Lower leg skin (tissue), 4 donors: Measurements from ENCODE around the gene MSI1. TPM values are rescaled to one million over a fixed set of nuclear protein-coding genes. Genes with fewer than 3 reads are reported as not detected.

Experiments used
- DNase-seq, 2 donors: peaks; one replicate each; pipeline ENCODE4 v3.0.0-alpha.2; 2019; ENCODE audit warnings: low spot score in 2 of 2
- H3K4me3 ChIP-seq: fragments of 200-600 bp; sonication (generic); 2 replicates; pipeline ENCODE4 v1.5.1; 2017; ENCODE audit warnings: mild to moderate bottlenecking, low read depth; ENCODE audit not compliant: poor library complexity, severe bottlenecking
- CTCF ChIP-seq, 3 donors: fragments of 450-650 bp; IDR thresholded peaks; one replicate each; pipeline ENCODE4 v1.5.1; 2016; ENCODE audit warnings: antibody characterized with exemption in 3 of 3, mild to moderate bottlenecking in 3 of 3, moderate library complexity in 2 of 3
- POLR2A ChIP-seq, 2 donors: fragments of 450-650 bp; IDR thresholded peaks; one replicate each; pipeline ENCODE4 v1.6.1; 2016 to 2017; ENCODE audit warnings: antibody characterized with exemption in 2 of 2, mild to moderate bottlenecking in 1 of 2, moderate library complexity in 1 of 2
- WGBS, 2 donors: methylation state at CpG; one replicate each; pipeline ENCODE4 v1.1.5; 2018; 5-methylcytosine and 5-hydroxymethylcytosine counted together
- intact Hi-C: fragments of 100-400 bp; cut with DNase I; formaldehyde crosslinking; loops from one replicate; pipeline ENCODE4 v1.15.0; 2023; ENCODE audit warnings: low total_unique reads
- total RNA-seq, 4 donors: library from RNA; depleted of rRNA; stranded (reverse); fragments of >200 nt; gene quantifications; one replicate each; pipeline ENCODE4 v1.1.0, GENCODE V29; 2016

Gene MSI1
- total RNA-seq, 4 donors from 2014 or later, result 0.07 to 0.39 TPM; not detected in 2

- no peak overlapping the region for H3K4me3 ChIP-seq
- TF ChIP-seq POLR2A (IDR thresholded peaks at IDR 0.05), result no peak
- no peak for DNase-seq
- intact Hi-C loops, result no loop called here
- WGBS, 2 donors, result 58 to 61% methylated on average over 19 of the region's 19 CpGs
Observed at GRCh38 chr12:120358412-120359100, 10.4 kb downstream of the MSI1 start.

DNA sequence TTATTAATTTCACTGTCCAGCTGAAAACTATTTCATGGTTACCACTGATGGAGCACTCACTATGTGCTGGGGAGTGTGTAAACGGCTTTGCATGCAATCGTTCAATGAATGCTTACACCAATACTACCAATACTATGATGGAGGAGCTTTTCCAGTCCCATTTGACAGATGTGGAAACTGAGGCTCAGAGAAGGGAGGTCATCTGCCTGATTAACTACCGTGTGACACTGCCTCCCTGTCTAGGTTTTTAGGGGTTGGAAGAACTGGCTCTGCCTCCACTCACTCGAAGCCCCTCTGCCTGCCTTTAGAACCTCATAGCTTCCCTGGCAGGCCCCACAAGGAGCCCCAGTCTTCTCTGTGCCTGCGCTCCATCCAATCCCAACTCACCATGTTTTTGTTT, 11.9 kb downstream of the MSI1 start:
- intact Hi-C loops, result loop anchor here (2.0 kb wide), 1 partner anchor 72 kb away; no protein-coding TSS in a partner anchor
- no peak for DNase-seq
- no peak for TF ChIP-seq POLR2A (IDR thresholded peaks at IDR 0.05)
- TF ChIP-seq CTCF (IDR thresholded peaks at IDR 0.05), result no peak
- WGBS, 2 donors, result 82 to 83% methylated on average over 5 of the region's 5 CpGs
- H3K4me3 ChIP-seq, result no peak overlapping the region

- intact Hi-C loops, result loop anchor here (2.0 kb wide), 1 partner anchor 72 kb away; no protein-coding TSS in a partner anchor
- peak; percentile 38 to 93 for DNase-seq
- WGBS, 2 donors, result 43 to 45% methylated on average over 13 of the region's 13 CpGs
- no peak overlapping the region for H3K4me3 ChIP-seq
- TF ChIP-seq CTCF (IDR thresholded peaks at IDR 0.05) (peak in 1 of 3 donors; percentile 73), POLR2A (IDR thresholded peaks at IDR 0.05) (no peak)
Observed at GRCh38 chr12:120356567-120357030, 12.4 kb downstream of the MSI1 start.

DNA sequence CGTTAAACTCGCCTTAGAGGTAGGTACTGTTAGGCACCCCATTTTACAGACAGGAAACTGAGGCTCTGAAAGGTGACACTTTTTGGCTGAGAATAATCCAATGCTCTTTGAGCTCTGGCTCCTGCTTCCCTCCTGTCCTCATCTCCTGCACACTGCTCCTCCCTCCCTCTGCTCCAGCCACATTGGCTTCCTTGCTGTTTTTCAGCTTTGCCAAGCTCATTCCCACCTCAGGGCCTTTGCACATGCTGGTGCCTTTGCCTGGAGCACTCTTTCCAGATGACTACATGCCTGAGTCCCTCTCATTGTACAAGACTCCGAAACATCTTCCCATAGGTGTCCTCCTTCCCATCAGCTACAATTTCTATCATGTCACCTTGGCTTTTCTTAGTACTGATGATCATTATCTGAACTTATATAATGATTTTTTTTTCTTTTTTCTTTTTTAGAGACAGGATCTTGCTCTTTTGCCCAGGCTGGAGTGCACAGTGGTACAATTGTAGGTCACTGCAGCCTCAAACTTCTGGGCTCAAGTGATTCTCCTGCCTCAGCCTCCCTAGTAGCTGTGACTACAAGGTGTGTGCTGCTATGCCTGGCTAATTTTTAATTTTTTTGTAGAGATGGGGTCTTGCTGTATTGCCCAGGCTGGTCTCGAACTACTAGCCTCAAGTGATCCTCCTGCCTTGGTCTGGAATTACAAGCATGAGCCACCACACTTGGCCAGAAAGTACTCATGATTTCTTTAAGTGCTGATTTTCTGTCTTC, 15.2 kb downstream of the MSI1 start:
- 91% methylated on average over 4 of the region's 4 CpGs for WGBS, 2 donors
- intact Hi-C loops, result no loop called here
- no peak overlapping the region for H3K4me3 ChIP-seq
- no peak for DNase-seq
- TF ChIP-seq CTCF (IDR thresholded peaks at IDR 0.05) (no peak), POLR2A (IDR thresholded peaks at IDR 0.05) (no peak)

- intact Hi-C loops, result no loop called here
- no peak overlapping the region for H3K4me3 ChIP-seq
- DNase-seq, result no peak
- 90 to 93% methylated on average over 5 to 6 of the region's 6 CpGs for WGBS, 2 donors
- TF ChIP-seq CTCF (IDR thresholded peaks at IDR 0.05) (no peak), POLR2A (IDR thresholded peaks at IDR 0.05) (no peak)
Observed at GRCh38 chr12:120353136-120353535, 15.8 kb downstream of the MSI1 start.

DNA sequence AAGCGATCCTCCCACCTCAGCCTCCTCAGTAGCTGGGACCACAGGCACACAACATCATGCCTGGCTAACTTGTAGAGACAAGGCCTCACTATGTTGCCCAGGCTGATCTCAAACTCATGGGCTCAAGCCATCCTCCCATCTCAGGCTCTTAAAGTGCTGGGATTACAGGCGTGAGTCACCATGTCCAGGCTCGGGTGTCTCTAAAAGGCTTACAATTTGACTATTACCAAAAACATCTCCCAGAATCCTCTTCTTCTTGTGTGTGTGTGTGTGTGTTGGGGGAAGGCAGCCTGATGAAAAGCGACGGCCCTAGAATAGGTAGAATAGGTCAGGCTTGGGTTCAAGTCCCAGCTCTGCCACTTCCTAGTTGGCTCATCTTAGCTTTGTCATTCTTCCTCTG, 16.8 kb downstream of the MSI1 start:
- no peak for DNase-seq
- intact Hi-C loops, result no loop called here
- TF ChIP-seq CTCF (IDR thresholded peaks at IDR 0.05), result no peak
- TF ChIP-seq POLR2A (IDR thresholded peaks at IDR 0.05), result no peak
- no peak overlapping the region for H3K4me3 ChIP-seq
- WGBS, 2 donors, result 70 to 80% methylated on average over 4 to 5 of the region's 5 CpGs
